ENCODE data around the gene ZNF845. TPM values are rescaled to one million over a fixed set of nuclear protein-coding genes. Genes with fewer than 3 reads are reported as not detected.
"Not testable (repeated sequence)": the region's sequence is repeated elsewhere in the genome, so short reads cannot be mapped to it uniquely, and the experiment has no call there.

Gene ZNF845
- total and polyA plus RNA-seq, 4 donors: 0.68 to 5.8 (median 1.5) TPM

- peak overlapping the region in 1 of 3 donors; percentile 19 for H3K4me3 ChIP-seq (ENCODE audit: low read depth in 1 of 3, low read length in 3 of 3)
- peaks cover 17 to 38% (median 27%) of the 10 kb centered on the region in 4 donors for H3K9me3 ChIP-seq (ENCODE audit: control insufficient read depth in 4 of 4, low read length in 3 of 4)
Observed at GRCh38 chr19:53328967-53329366, 4.6 kb upstream of the ZNF845 start.

GRCh38 chr19:53332484-53332883 lies 1.1 kb upstream of the ZNF845 start:
- TF ChIP-seq, protein P1, sequence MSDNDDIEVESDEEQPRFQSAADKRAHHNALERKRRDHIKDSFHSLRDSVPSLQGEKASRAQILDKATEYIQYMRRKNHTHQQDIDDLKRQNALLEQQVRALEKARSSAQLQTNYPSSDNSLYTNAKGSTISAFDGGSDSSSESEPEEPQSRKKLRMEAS (IDR thresholded peaks at IDR 0.05): no peak
- TF ChIP-seq FOXA1 (IDR thresholded peaks at IDR 0.05) (no peak), EGR1 (IDR thresholded peaks at IDR 0.05; ENCODE audit: low read depth in 2 of 2) (no peak), HNF4G (IDR thresholded peaks at IDR 0.05) (no peak), SP1 (IDR thresholded peaks at IDR 0.05) (no peak)
- Histone ChIP-seq H3K27me3 (ENCODE audit: control insufficient read depth in 4 of 4, insufficient read depth in 4 of 4, low read length in 3 of 4) (no peaks in the 10 kb centered on the region), H3K4me1 (ENCODE audit: control insufficient read depth in 4 of 4, insufficient read depth in 4 of 4, low read length in 3 of 4) (peaks cover 0 to 9% (median 3%) of the 10 kb centered on the region in 4 donors), H3K9me3 (ENCODE audit: control insufficient read depth in 4 of 4, low read length in 3 of 4) (peaks cover 7 to 19% (median 12%) of the 10 kb centered on the region in 4 donors), H3K4me3 (ENCODE audit: low read depth in 1 of 3, low read length in 3 of 3) (no peak overlapping the region), H3K9ac (ENCODE audit: low read depth in 1 of 2, low read length in 2 of 2) (no peak overlapping the region), H3K36me3 (ENCODE audit: control insufficient read depth in 4 of 4, insufficient read depth in 3 of 4, low read depth in 1 of 4, low read length in 3 of 4) (no peaks in the 10 kb centered on the region), H3K27ac (ENCODE audit: low read depth in 1 of 2, low read length in 2 of 2) (no peak overlapping the region)
- DNase-seq (ENCODE audit: low spot score): no peak
- 86% methylated on average over 14 of the region's 14 CpGs for WGBS

More at GRCh38 chr19:53328967-53329366, 4.6 kb upstream of the ZNF845 start:
- no peaks in the 10 kb centered on the region for H3K36me3 ChIP-seq (ENCODE audit: control insufficient read depth in 4 of 4, insufficient read depth in 3 of 4, low read depth in 1 of 4, low read length in 3 of 4)
- no peak overlapping the region for H3K27ac ChIP-seq (ENCODE audit: low read depth in 1 of 2, low read length in 2 of 2)
- WGBS: 26% methylated on average over 24 of the region's 24 CpGs
- H3K9ac ChIP-seq (ENCODE audit: low read depth in 1 of 2, low read length in 2 of 2): no peak overlapping the region
- TF ChIP-seq GABPA (IDR thresholded peaks at IDR 0.05 in 1 of 2, conservative IDR thresholded peaks at IDR 0.05 in 1 of 2): peak in 1 of 2 donors; percentile 63
- no peak for TF ChIP-seq TAF1 (conservative IDR thresholded peaks at IDR 0.05)
- no peak for TF ChIP-seq YY1 (IDR thresholded peaks at IDR 0.05)
- peaks cover 0 to 5% (median under 1%) of the 10 kb centered on the region in 4 donors for H3K4me1 ChIP-seq (ENCODE audit: control insufficient read depth in 4 of 4, insufficient read depth in 4 of 4, low read length in 3 of 4)
- no peaks in the 10 kb centered on the region for H3K27me3 ChIP-seq (ENCODE audit: control insufficient read depth in 4 of 4, insufficient read depth in 4 of 4, low read length in 3 of 4)
- no peak for DNase-seq (ENCODE audit: low spot score)

DNA sequence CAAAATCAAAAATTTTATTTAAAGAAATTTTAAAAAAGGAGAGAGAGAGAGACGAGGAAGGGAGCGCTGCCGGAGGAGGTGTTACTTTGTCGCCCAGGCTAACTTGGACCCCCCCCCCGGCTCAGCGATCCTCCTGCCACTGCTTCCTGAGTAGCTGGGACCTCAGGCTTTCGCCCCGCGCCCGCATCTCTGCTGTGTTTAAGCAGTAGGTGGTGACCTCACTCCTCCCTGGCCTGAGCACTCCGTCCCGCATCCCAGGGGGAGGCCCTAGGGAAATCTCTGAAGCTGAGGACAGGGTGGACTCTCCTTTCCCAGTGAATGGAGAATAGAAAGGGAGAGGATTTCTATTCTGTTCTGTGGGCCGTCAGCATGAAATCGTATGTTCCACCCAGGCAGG lies 485 bp upstream of the ZNF845 start:
- peak; percentile 39 for DNase-seq (ENCODE audit: low spot score)
- peak overlapping the region in 1 of 2 donors; percentile 12 for H3K27ac ChIP-seq (ENCODE audit: low read depth in 1 of 2, low read length in 2 of 2)
- 6% methylated on average over 14 of the region's 14 CpGs for WGBS
- H3K36me3 ChIP-seq (ENCODE audit: control insufficient read depth in 4 of 4, insufficient read depth in 3 of 4, low read depth in 1 of 4, low read length in 3 of 4): peaks cover 0 to 2% (median 0%) of the 10 kb centered on the region in 4 donors
- peaks cover 0 to 9% (median 3%) of the 10 kb centered on the region in 4 donors for H3K4me1 ChIP-seq (ENCODE audit: control insufficient read depth in 4 of 4, insufficient read depth in 4 of 4, low read length in 3 of 4)
- no peaks in the 10 kb centered on the region for H3K27me3 ChIP-seq (ENCODE audit: control insufficient read depth in 4 of 4, insufficient read depth in 4 of 4, low read length in 3 of 4)
- TF ChIP-seq TAF1 (conservative IDR thresholded peaks at IDR 0.05) (no peak), FOXA1 (IDR thresholded peaks at IDR 0.05) (no peak), YY1 (IDR thresholded peaks at IDR 0.05) (no peak), SP1 (IDR thresholded peaks at IDR 0.05) (no peak), GABPA (IDR thresholded peaks at IDR 0.05 in 1 of 2, conservative IDR thresholded peaks at IDR 0.05 in 1 of 2) (no peak), HNF4A (conservative IDR thresholded peaks at IDR 0.05) (no peak), RAD21 (IDR thresholded peaks at IDR 0.05) (no peak)
- TF ChIP-seq, protein P2, sequence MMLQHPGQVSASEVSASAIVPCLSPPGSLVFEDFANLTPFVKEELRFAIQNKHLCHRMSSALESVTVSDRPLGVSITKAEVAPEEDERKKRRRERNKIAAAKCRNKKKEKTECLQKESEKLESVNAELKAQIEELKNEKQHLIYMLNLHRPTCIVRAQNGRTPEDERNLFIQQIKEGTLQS (IDR thresholded peaks at IDR 0.05): no peak
- peaks cover 3 to 16% (median 11%) of the 10 kb centered on the region in 4 donors for H3K9me3 ChIP-seq (ENCODE audit: control insufficient read depth in 4 of 4, low read length in 3 of 4)
- H3K4me3 ChIP-seq (ENCODE audit: low read depth in 1 of 3, low read length in 3 of 3): peak overlapping the region; percentile 67 to 97 (median 94)
- no peak overlapping the region for H3K9ac ChIP-seq (ENCODE audit: low read depth in 1 of 2, low read length in 2 of 2)

- DNase-seq (ENCODE audit: low spot score); H3K27me3 ChIP-seq (ENCODE audit: control insufficient read depth in 4 of 4, insufficient read depth in 4 of 4, low read length in 3 of 4); H3K27ac ChIP-seq (ENCODE audit: low read depth in 1 of 2, low read length in 2 of 2); H3K4me3 ChIP-seq (ENCODE audit: low read depth in 1 of 3, low read length in 3 of 3); H3K4me1 ChIP-seq (ENCODE audit: control insufficient read depth in 4 of 4, insufficient read depth in 4 of 4, low read length in 3 of 4); H3K9ac ChIP-seq (ENCODE audit: low read depth in 1 of 2, low read length in 2 of 2): not testable (repeated sequence)
- 98% methylated on average over 4 of the region's 4 CpGs for WGBS
- H3K36me3 ChIP-seq (ENCODE audit: control insufficient read depth in 4 of 4, insufficient read depth in 3 of 4, low read depth in 1 of 4, low read length in 3 of 4): peaks cover 12 to 65% (median 52%) of the 10 kb centered on the region in 4 donors
- peaks cover 16 to 49% (median 33%) of the 10 kb centered on the region in 4 donors for H3K9me3 ChIP-seq (ENCODE audit: control insufficient read depth in 4 of 4, low read length in 3 of 4)
Observed at GRCh38 chr19:53344403-53344802, 10.9 kb downstream of the ZNF845 start.

All from liver (tissue), 9 donors.